Calu3 (cell line): Measurements from ENCODE around the gene BUB1B. TPM values are rescaled to one million over a fixed set of nuclear protein-coding genes. Genes with fewer than 3 reads are reported as not detected.
A peak's percentile ranks its signal among the peaks of the same experiment; 100 is the strongest.

Source experiments
- BruUV-seq: library from RNA; stranded (reverse); fragments of 400-500 nt; replicated peaks from 2 replicates; lab custom pipeline; 2021; lab: Mats Ljungman, UMichigan
- CTCF ChIA-PET: fragments of 300-600 bp; sonication (Branson Sonifier 250); formaldehyde crosslinking; loops from one replicate; lab custom pipeline; 2022; ENCODE audit warnings: antibody characterized with exemption; lab: Charles Lee
- DNase-seq: peaks from one replicate; pipeline ENCODE4 v3.0.0; 2022
- H3K27ac Mint-ChIP-seq: one replicate; pipeline ENCODE4 v1.8.0; 2022; ENCODE audit warnings: mixed read lengths; ENCODE audit not compliant: unreplicated experiment
- H3K27me3 Mint-ChIP-seq: one replicate; pipeline ENCODE4 v1.8.0; 2022; ENCODE audit warnings: mixed read lengths; ENCODE audit not compliant: unreplicated experiment
- H3K36me3 Mint-ChIP-seq: one replicate; pipeline ENCODE4 v1.8.0; 2022; ENCODE audit warnings: mild to moderate bottlenecking, moderate library complexity, mixed read lengths; ENCODE audit not compliant: insufficient read depth, unreplicated experiment
- H3K4me1 Mint-ChIP-seq: one replicate; pipeline ENCODE4 v1.8.0; 2022; ENCODE audit warnings: mild to moderate bottlenecking, low read depth, mixed read lengths; ENCODE audit not compliant: unreplicated experiment
- H3K4me3 Mint-ChIP-seq: one replicate; pipeline ENCODE4 v1.8.0; 2022; ENCODE audit warnings: mild to moderate bottlenecking, low read depth, moderate library complexity, mixed read lengths; ENCODE audit not compliant: unreplicated experiment
- H3K9me3 Mint-ChIP-seq: one replicate; pipeline ENCODE4 v1.8.0; 2022; ENCODE audit warnings: low read depth, mixed read lengths; ENCODE audit not compliant: unreplicated experiment
- intact Hi-C: fragments of 100-400 bp; cut with micrococcal nuclease; formaldehyde crosslinking; loops from one replicate; pipeline ENCODE4 v1.10.0; 2022; ENCODE audit not compliant: unreplicated experiment
- total RNA-seq: library from RNA; stranded (reverse); gene quantifications from 2 replicates; pipeline ENCODE4 v1.2.3, GENCODE V29; 2022
- TF ChIP-seq, protein P1 (sequence below): fragments of 200-600 bp; IDR thresholded peaks from one replicate; pipeline ENCODE4 v1.8.0; 2022; ENCODE audit warnings: antibody characterized with exemption; ENCODE audit not compliant: unreplicated experiment

BUB1B gene
- total RNA-seq, 1 experiment from 2014 or later, result 41.8 TPM

DNA sequence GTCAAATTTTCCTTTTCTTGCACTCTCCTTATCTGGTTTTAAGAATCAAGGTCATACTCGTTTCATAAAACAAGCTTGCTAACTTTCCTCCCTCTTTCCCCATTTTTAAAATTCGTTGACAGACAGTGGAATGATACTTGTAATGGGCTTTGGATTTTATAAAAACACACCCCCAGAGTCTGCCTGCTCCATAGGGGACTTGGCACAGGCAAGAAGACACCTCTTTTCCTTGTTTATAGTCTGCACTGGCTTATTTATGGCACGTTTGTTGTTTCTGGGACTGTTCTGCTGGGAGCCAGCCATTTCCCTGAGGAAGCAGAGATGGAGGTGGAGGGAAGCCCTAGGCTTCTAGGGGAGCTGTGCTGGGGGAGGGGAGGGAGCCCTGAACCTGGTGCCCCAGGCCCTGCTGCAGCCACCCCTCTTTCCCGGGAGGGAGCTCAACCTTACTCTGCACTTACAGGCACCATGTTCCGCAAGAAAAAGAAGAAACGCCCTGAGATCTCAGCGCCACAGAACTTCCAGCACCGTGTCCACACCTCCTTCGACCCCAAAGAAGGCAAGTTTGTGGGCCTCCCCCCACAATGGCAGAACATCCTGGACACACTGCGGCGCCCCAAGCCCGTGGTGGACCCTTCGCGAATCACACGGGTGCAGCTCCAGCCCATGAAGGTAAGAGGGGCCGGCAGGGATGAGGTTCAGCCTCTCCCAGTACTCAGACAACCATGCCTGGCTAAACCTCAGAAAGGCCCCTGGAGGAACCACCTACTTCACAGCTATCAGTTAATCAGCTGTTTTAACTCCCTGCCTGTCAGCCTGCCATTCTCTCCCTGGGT is 103.7 kb downstream of the BUB1B start:
- no peaks in the 10 kb centered on the region for H3K36me3 Mint-ChIP-seq
- DNase-seq, result no peak
- no peaks in the 10 kb centered on the region for H3K9me3 Mint-ChIP-seq
- no peak overlapping the region for H3K27ac Mint-ChIP-seq
- TF ChIP-seq, protein P1, sequence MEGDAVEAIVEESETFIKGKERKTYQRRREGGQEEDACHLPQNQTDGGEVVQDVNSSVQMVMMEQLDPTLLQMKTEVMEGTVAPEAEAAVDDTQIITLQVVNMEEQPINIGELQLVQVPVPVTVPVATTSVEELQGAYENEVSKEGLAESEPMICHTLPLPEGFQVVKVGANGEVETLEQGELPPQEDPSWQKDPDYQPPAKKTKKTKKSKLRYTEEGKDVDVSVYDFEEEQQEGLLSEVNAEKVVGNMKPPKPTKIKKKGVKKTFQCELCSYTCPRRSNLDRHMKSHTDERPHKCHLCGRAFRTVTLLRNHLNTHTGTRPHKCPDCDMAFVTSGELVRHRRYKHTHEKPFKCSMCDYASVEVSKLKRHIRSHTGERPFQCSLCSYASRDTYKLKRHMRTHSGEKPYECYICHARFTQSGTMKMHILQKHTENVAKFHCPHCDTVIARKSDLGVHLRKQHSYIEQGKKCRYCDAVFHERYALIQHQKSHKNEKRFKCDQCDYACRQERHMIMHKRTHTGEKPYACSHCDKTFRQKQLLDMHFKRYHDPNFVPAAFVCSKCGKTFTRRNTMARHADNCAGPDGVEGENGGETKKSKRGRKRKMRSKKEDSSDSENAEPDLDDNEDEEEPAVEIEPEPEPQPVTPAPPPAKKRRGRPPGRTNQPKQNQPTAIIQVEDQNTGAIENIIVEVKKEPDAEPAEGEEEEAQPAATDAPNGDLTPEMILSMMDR, result no peak
- CTCF ChIA-PET, result no interaction called here
- H3K4me3 Mint-ChIP-seq, result no peak overlapping the region
- no peaks in the 10 kb centered on the region for H3K27me3 Mint-ChIP-seq
- BruUV-seq, result no TSS peak
- no peaks in the 10 kb centered on the region for H3K4me1 Mint-ChIP-seq
- intact Hi-C loops, result no loop called here

DNA sequence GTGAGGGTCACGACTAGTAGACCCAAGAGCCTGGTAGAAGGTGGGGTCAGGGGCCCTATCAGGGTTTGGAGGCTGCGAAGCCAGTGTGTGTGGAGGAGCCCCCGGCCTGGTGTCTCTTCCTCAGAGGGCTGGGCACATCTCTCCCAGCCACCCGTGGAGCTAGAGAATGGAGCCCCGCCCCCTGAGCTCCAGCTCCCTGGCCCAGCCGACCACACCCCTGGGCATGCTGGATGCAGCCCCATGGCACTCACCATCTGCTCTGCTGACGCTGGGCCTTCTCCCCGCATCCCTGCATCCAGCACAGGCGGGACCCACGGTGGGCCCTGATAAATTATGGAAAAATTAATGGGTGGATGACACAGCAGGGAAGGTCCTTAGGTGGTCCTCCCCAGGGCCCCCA is 104.5 kb downstream of the BUB1B start:
- CTCF ChIA-PET, result no interaction called here
- Mint-ChIP-seq H3K27ac (no peak overlapping the region), H3K4me1 (no peaks in the 10 kb centered on the region), H3K4me3 (no peak overlapping the region), H3K27me3 (no peaks in the 10 kb centered on the region), H3K9me3 (no peaks in the 10 kb centered on the region), H3K36me3 (no peaks in the 10 kb centered on the region)
- DNase-seq, result no peak
- no TSS peak for BruUV-seq
- intact Hi-C loops, result no loop called here
- TF ChIP-seq, protein P1, result no peak

DNA sequence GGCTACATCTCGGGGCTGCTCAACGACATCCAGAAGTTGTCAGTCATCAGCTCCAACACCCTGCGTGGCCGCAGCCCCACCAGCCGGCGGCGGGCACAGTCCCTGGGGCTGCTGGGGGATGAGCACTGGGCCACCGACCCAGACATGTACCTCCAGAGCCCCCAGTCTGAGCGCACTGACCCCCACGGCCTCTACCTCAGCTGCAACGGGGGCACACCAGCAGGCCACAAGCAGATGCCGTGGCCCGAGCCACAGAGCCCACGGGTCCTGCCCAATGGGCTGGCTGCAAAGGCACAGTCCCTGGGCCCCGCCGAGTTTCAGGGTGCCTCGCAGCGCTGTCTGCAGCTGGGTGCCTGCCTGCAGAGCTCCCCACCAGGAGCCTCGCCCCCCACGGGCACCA is 105.0 kb downstream of the BUB1B start:
- Mint-ChIP-seq H3K4me1 (no peaks in the 10 kb centered on the region), H3K9me3 (no peaks in the 10 kb centered on the region), H3K27ac (no peak overlapping the region), H3K27me3 (no peaks in the 10 kb centered on the region), H3K4me3 (no peak overlapping the region), H3K36me3 (no peaks in the 10 kb centered on the region)
- CTCF ChIA-PET, result no interaction called here
- no peak for DNase-seq
- TF ChIP-seq, protein P1, result no peak
- no TSS peak for BruUV-seq
- intact Hi-C loops, result no loop called here

DNA sequence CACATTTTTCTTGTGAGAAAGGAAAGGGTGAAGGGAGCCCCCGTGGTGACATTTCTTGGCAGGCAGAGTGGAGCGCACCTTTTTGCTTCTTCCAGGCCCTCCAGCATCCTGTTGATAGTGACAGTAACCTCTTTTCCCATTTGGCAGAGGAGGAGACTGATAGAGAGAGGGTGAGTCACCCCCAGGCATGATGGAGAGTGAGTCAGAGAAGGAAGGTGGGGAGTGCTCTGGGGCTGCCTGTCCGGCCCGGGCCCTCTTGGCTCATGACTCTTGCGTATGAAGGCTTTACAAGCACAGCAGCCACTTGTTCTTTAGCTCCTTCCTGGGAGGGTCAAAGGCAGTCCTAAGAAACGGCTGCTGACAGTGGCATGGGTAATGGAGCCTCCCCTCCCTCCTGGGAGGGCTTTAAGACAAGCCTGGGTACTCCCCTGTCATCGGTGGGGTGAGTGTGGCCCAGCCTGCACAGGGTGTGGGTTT is 106.0 kb downstream of the BUB1B start:
- TF ChIP-seq, protein P1, result no peak
- no peaks in the 10 kb centered on the region for H3K36me3 Mint-ChIP-seq
- no peak overlapping the region for H3K27ac Mint-ChIP-seq
- CTCF ChIA-PET, result interaction anchor here (0.9 to 1.3 kb wide), 3 partner anchors 28 to 163 kb away, joined by 3 to 7 read pairs (median 3); partner anchors contain the start of gene PAK6
- H3K9me3 Mint-ChIP-seq, result no peaks in the 10 kb centered on the region
- DNase-seq, result peak; percentile 77
- H3K27me3 Mint-ChIP-seq, result no peaks in the 10 kb centered on the region
- BruUV-seq, result no TSS peak
- no peaks in the 10 kb centered on the region for H3K4me1 Mint-ChIP-seq
- no peak overlapping the region for H3K4me3 Mint-ChIP-seq
- intact Hi-C loops, result no loop called here
